Heart left ventricle (tissue), 16 donors: ENCODE results near the gene ANKRD24. TPM values are rescaled to one million over a fixed set of nuclear protein-coding genes. Genes with fewer than 3 reads are reported as not detected.

ENCODE experiments used
- ATAC-seq, 4 donors: fragments of 200-7000 bp; cut with Tn5 transposase; one replicate each; pipeline ENCODE4 v1.9.1; 2020 to 2022; ENCODE audit warnings: moderate library complexity in 4 of 4, mild to moderate bottlenecking in 3 of 4, moderate number of reproducible peaks in 1 of 4
- DNase-seq, 5 donors: peaks; one replicate each; pipeline ENCODE4 v3.0.0-alpha.2; 2020
- H3K27ac ChIP-seq, 12 donors: fragments of 200-600 bp; sonication (generic) in 4 of 12; one replicate each; pipeline versions ENCODE4 v1.5.0 to v1.8.0; 2016 to 2022; ENCODE audit warnings: mild to moderate bottlenecking in 2 of 12
- H3K27me3 ChIP-seq, 9 donors: fragments of 200-600 bp; sonication (generic) in 2 of 9; one replicate each; pipeline versions ENCODE4 v1.5.1 to v1.8.0; 2016 to 2022; ENCODE audit warnings: mild to moderate bottlenecking in 3 of 9
- H3K36me3 ChIP-seq, 9 donors: fragments of 200-600 bp; sonication (generic) in 2 of 9; one replicate each; pipeline versions ENCODE4 v1.5.0 to v1.8.0; 2018 to 2022; ENCODE audit warnings: mild to moderate bottlenecking in 2 of 9
- H3K4me1 ChIP-seq, 12 donors: fragments of 200-600 bp; sonication (generic) in 4 of 12; one replicate each; pipeline versions ENCODE4 v1.5.0 to v1.8.0; 2016 to 2022; ENCODE audit warnings: mild to moderate bottlenecking in 3 of 12
- H3K4me3 ChIP-seq, 12 donors: fragments of 200-600 bp; sonication (generic) in 4 of 12; one replicate each; pipeline versions ENCODE4 v1.5.0 to v1.8.0; 2017 to 2022; ENCODE audit warnings: mild to moderate bottlenecking in 9 of 12, moderate library complexity in 4 of 12
- H3K9me3 ChIP-seq, 12 donors: fragments of 200-600 bp; sonication (generic) in 4 of 12; one replicate each; pipeline versions ENCODE4 v1.5.0 to v1.8.0; 2016 to 2022; ENCODE audit warnings: mild to moderate bottlenecking in 1 of 12
- POLR2A ChIP-seq, 2 donors: fragments of 450-650 bp; IDR thresholded peaks; one replicate each; pipeline ENCODE4 v1.6.1; 2017; ENCODE audit warnings: antibody characterized with exemption in 2 of 2, mild to moderate bottlenecking in 2 of 2, moderate library complexity in 2 of 2
- WGBS, 4 donors: extraction: QIAGEN DNeasy Blood & Tissue Kit in 2 of 4; methylation state at CpG; one replicate each; pipeline versions ENCODE4 v1.1.5 to v1.1.7; 2013 to 2018; 5-methylcytosine and 5-hydroxymethylcytosine counted together
- intact Hi-C, 10 donors: fragments of 100-400 bp; cut with DNase I; formaldehyde crosslinking; loops; one replicate each; pipeline versions ENCODE4 v1.11.1 to v1.14.2; 2022
- polyA plus RNA-seq, 2 donors: library from polyadenylated mRNA; stranded (reverse); fragments of 200-250 nt; gene quantifications; one replicate each; pipeline ENCODE4 v1.2.3, GENCODE V29; 2013
- total RNA-seq, 9 donors: library from RNA; depleted of rRNA in 2 of 9; stranded (reverse); fragments of >200 nt in 2 of 9; fragmentation: NEBNext Ultra II Directional in 3 of 9; extraction: Animal tissue kit (Norgen Biotek cat#: 25700) in 3 of 9; gene quantifications; one replicate each; pipeline versions ENCODE4 v1.1.0 to v1.2.4, GENCODE V29; 2016 to 2023
- TF ChIP-seq, protein P1 (sequence below), 12 donors: fragments of 200-600 bp; sonication (generic) in 4 of 12; IDR thresholded peaks; one replicate each; pipeline versions ENCODE4 v1.5.0 to v1.8.0; 2018 to 2022; ENCODE audit warnings: antibody characterized with exemption in 12 of 12, mild to moderate bottlenecking in 5 of 12
- donor health status: ischemic (EF 13 %, LVEDD 7.1; RV severe dilation, severe dysfunction).
- donor health status: healthy with polysubstance abuse.
- donor health status: DM: no; HTN: yes; CAD: no.
- donor health status: DM: no; HTN: no; CAD: no.
- donor health status: ischemic (EF 25% LVEDD 6.9; RV normal size, moderate dysfunction).
- donor health status: ischemic (EF 25% LVEDD 5.7; RV mildly dilated, moderate dysfunction).
- donor health status: healthy.
- donor health status: DM: yes; HTN: yes; CAD: no.
- donor health status: ischemic (EF 35%, LVEDD 5.7; RV mildly dilated, moderate dysfunction).
- donor health status: nonischemic (EF 11% LVEDD 7.7; RV severe dilation, severe dysfunction).
- donor health status: DM: yes; HTN: yes; CAD: no.
- donor health status: PGD.
- donor health status: ischemic (EF 29% LVEDD 5.4; RV normal size, mild dysfunction).
- donor health status: nonischemic (EF 23%, LVEDD 6.1; RV moderate dilation, normal function).

The ANKRD24 gene
- total and polyA plus RNA-seq, 11 donors: 0.12 to 1.4 (median 0.38) TPM; not detected in 3

DNA sequence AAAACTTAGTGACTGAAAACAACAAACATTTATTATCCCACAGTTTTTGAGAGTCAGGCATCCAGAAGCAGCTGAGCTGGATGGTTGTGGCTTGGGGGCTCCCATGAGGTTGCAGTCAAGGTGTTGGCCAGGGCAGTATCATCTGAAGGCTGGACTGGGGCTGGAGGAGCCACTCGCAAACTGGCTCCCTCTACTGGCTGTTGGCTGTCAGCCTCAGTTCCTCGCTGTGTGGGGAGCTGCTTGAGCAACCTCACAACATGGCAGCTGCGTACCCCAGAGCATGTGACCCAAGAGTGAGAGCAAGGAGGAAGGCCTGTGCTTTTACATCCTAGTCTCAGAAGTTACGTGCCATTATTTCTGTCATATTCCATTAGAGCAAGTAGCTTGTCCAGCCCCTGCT is 74.1 kb downstream of the ANKRD24 start:
- no peak for ATAC-seq
- TF ChIP-seq, protein P1, sequence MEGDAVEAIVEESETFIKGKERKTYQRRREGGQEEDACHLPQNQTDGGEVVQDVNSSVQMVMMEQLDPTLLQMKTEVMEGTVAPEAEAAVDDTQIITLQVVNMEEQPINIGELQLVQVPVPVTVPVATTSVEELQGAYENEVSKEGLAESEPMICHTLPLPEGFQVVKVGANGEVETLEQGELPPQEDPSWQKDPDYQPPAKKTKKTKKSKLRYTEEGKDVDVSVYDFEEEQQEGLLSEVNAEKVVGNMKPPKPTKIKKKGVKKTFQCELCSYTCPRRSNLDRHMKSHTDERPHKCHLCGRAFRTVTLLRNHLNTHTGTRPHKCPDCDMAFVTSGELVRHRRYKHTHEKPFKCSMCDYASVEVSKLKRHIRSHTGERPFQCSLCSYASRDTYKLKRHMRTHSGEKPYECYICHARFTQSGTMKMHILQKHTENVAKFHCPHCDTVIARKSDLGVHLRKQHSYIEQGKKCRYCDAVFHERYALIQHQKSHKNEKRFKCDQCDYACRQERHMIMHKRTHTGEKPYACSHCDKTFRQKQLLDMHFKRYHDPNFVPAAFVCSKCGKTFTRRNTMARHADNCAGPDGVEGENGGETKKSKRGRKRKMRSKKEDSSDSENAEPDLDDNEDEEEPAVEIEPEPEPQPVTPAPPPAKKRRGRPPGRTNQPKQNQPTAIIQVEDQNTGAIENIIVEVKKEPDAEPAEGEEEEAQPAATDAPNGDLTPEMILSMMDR (IDR thresholded peaks at IDR 0.05): no peak
- no peak for TF ChIP-seq POLR2A (IDR thresholded peaks at IDR 0.05)

DNA sequence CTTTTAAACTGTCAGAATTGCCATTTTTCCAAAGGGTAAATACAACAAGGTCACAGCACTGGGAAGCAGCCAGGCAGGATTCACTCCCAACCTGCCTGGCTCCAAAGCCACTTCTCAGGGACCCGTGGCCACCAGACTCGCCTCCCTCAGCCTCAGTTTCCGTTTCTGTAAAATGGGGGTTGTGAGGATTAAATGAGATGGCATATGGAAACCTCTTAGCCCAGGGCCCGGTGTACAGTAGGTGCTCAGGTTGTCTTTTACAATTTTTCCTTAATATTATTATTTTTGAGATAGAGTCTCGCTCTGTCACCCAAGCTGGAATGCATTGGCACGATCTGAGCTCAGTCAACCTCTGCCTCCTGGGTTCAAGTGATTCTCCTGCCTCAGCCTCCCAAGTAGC is 74.5 kb downstream of the ANKRD24 start:
- 77 to 97% (median 91%) methylated on average over 6 of the region's 6 CpGs for WGBS, 4 donors
- DNase-seq (no peak), ATAC-seq (no peak)
- Histone ChIP-seq H3K9me3 (peaks cover 0 to 17% (median 3%) of the 10 kb centered on the region in 12 donors), H3K27me3 (no peaks in the 10 kb centered on the region), H3K36me3 (peaks cover 3 to 98% (median 93%) of the 10 kb centered on the region in 9 donors), H3K4me1 (no peaks in the 10 kb centered on the region), H3K4me3 (no peak overlapping the region), H3K27ac (no peak overlapping the region)
- TF ChIP-seq POLR2A (IDR thresholded peaks at IDR 0.05): no peak
- intact Hi-C loops: no loop called here

More for the DNA sequence above, 74.1 kb downstream of the ANKRD24 start:
- Histone ChIP-seq H3K27ac (no peak overlapping the region), H3K4me1 (no peaks in the 10 kb centered on the region), H3K9me3 (peaks cover 0 to 17% (median 3%) of the 10 kb centered on the region in 12 donors), H3K4me3 (no peak overlapping the region), H3K27me3 (no peaks in the 10 kb centered on the region), H3K36me3 (peaks cover 3 to 98% (median 93%) of the 10 kb centered on the region in 9 donors)
- intact Hi-C loops: no loop called here
- 98 to 100% (median 99%) methylated on average over 3 to 4 of the region's 4 CpGs for WGBS, 4 donors
- no peak for DNase-seq

DNA sequence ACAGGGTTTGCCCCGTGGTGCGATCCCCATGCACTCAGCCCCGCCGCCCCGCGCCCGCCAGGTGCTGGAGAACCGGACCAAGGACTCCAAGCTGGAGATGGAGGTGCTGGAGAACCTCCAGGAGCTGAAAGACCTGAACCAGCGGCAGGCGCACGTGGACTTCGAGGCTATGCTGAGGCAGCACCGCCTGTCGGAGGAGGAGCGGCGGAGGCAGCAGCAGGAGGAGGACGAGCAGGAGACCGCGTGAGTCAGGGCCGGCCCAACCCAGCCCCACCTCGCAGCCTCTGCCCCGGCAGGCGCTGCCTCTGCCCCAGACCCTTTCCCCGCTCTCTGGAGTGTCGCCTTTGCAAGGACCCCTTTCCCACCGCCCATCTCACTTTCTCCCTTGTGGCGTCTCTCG is 75.7 kb downstream of the ANKRD24 start:
- intact Hi-C loops: no loop called here
- ATAC-seq: peak in 3 of 4 donors; percentile 14 to 33 (median 20)
- H3K4me1 ChIP-seq: no peaks in the 10 kb centered on the region
- no peak for TF ChIP-seq POLR2A (IDR thresholded peaks at IDR 0.05)
- no peak overlapping the region for H3K27ac ChIP-seq
- no peak for DNase-seq
- WGBS, 4 donors: 91 to 97% (median 96%) methylated on average over 21 to 28 of the region's 28 CpGs
- H3K4me3 ChIP-seq: no peak overlapping the region
- no peaks in the 10 kb centered on the region for H3K27me3 ChIP-seq
- H3K9me3 ChIP-seq: peaks cover 0 to 17% (median 3%) of the 10 kb centered on the region in 12 donors
- H3K36me3 ChIP-seq: peaks cover 3 to 98% (median 95%) of the 10 kb centered on the region in 9 donors

DNA sequence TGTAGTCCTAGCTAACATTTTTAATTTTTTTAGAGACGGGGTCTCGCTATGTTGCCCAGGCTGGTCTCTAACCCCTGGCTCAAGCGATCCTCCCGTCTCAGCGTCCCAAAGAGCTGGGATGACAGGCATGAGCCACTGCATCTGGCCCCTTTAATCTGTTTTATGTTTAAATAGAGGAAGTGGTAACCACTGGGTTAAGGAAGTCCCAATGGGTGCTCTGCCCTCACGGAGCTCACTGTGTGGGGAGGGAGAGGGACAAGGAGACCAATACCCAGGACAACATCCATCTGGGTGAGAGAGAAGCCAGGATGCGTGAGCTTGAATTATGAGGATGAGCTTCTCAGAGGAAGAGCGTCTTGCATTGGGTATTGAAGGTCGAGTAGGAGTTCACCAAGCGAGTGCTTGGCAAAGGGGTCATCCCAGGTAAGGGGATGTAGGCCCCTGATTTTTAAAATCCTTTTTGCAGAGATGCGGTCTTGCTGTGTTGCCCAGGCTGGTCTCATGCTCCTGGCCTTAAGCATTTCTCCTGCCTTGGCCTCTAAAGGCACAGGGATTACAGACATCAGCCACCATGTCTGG is 78.2 kb downstream of the ANKRD24 start:
- no peak for ATAC-seq
- 93 to 96% (median 95%) methylated on average over 10 to 11 of the region's 11 CpGs for WGBS, 4 donors
- TF ChIP-seq, protein P1 (IDR thresholded peaks at IDR 0.05): no peak
- TF ChIP-seq POLR2A (IDR thresholded peaks at IDR 0.05): no peak
- no peaks in the 10 kb centered on the region for H3K27me3 ChIP-seq
- no peak overlapping the region for H3K4me3 ChIP-seq
- H3K4me1 ChIP-seq: no peaks in the 10 kb centered on the region
- intact Hi-C loops: loop anchor here in 5 of 10 donors (10.0 kb wide), 4 partner anchors 64 to 264 kb away; partner anchors contain the start of genes CHAF1A (in 1 of the 5) and SH3GL1 (in 1 of the 5)
- H3K36me3 ChIP-seq: peaks cover 0 to 96% (median 89%) of the 10 kb centered on the region in 9 donors
- H3K27ac ChIP-seq: no peak overlapping the region
- no peak for DNase-seq
- H3K9me3 ChIP-seq: peaks cover 0 to 7% (median 2%) of the 10 kb centered on the region in 12 donors

DNA sequence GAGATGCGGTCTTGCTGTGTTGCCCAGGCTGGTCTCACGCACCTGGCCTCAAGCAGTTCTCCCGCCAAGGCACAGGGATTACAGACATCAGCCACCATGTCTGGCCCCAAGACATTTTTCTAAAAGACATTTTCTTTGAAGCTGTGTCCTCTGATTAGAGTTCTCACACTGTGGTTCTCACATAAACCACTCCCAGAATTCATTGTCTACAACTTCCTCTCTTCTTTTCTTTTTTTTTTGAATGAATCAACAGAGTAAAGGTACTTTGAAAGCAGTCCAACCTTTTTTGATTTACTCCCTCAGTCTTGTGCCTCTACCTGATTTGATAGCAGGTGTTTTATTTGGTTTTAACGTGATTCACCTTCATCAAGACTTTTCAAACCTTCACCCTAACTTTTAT is 82.3 kb downstream of the ANKRD24 start:
- H3K27ac ChIP-seq: no peak overlapping the region
- peaks cover 0 to 7% (median 0%) of the 10 kb centered on the region in 12 donors for H3K4me1 ChIP-seq
- WGBS, 4 donors: 77 to 89% (median 82%) methylated on average over 4 of the region's 4 CpGs
- ATAC-seq (no peak), DNase-seq (no peak)
- intact Hi-C loops: loop anchor here (5.0 to 10.0 kb wide), 6 partner anchors 60 to 260 kb away; partner anchors contain the start of genes CHAF1A (in 3 of the 10) and SH3GL1 (in 3 of the 10)
- peaks cover 0 to 98% (median 86%) of the 10 kb centered on the region in 9 donors for H3K36me3 ChIP-seq
- TF ChIP-seq POLR2A (IDR thresholded peaks at IDR 0.05): no peak
- TF ChIP-seq, protein P1 (IDR thresholded peaks at IDR 0.05): no peak
- H3K27me3 ChIP-seq: no peaks in the 10 kb centered on the region
- H3K4me3 ChIP-seq: no peak overlapping the region
- H3K9me3 ChIP-seq: no peaks in the 10 kb centered on the region
